HG03439 (cell line): ENCODE data around the gene GLT6D1.
"Not testable (repeated sequence)": the region's sequence is repeated elsewhere in the genome, so short reads cannot be mapped to it uniquely, and the experiment has no call there.

ENCODE experiments used
- ATAC-seq: cut with Tn5 transposase; IDR thresholded peaks from one replicate; pipeline ENCODE4 v1.9.1; 2021; ENCODE audit warnings: mild to moderate bottlenecking, moderate library complexity; ENCODE audit not compliant: unreplicated experiment

Gene GLT6D1

DNA sequence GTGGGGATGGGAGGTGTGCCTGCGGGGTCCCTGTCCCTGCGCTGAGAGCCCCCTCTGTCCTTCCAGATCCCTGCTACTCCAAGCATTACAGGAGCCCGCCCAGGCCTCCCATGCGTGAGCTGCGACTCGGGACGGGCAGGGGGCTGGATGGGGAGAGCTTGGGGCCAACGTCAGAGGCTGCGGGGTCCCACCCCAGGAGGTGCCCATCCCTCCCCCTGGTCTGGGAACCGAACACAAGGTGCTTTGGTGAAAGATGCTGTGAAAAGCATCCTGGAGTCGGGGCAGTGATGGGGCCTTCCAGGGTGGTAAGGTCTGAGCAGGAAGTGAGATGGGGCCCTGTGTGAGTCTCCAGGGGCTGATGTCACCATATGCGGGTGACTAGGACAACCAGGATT is 26.5 kb upstream of the GLT6D1 start:
- no peak for ATAC-seq

DNA sequence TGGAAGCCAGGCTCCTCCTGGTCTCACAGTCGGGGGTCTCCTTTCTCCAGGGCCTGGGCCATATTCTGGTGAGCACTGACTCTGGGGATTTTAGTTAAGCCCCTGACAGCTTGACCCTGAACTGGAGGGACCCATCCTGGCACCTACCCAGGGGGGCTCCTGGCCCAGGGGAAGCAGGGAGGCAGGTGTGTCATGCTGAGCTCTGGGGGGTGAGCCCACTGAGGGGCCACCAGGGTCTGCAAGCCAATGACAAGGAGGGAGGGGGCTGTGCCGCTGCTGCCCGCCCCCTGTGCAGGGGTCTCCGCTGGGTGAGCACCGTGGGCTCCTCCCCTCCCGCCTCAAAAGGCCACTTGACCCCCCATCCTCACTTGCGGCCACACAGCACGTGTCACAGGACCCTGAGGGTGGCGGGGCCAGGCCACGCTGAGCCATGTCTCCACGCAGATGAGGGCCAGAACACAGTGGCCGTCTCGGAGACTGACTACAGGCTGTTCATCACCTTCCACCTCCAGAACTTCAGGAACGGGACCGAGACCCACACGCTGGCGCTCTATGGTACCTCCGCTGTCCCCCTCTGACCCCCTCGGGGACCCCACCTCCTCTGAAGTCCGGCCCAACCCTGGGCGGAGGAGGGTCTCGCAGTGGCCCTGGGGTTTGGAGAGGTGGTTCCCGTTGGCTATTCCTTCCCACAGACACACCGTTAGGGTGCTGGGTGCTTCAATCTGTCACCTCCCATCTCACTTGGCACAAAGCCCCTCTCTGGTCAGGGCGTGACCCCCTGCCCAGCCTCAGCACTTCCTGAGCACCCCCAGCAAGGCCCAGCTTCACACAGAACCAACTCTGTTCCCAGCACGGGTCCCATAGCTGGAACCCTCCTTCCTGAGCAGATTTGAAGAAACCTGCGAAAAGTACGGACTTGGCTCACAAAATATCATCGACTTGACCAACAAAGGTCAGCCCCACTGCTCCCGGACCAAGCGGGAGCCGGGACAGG is 25.8 kb upstream of the GLT6D1 start:
- ATAC-seq, result no peak

- no peak for ATAC-seq
Observed at GRCh38 chr9:135664266-135664665, 24.9 kb upstream of the GLT6D1 start.

DNA sequence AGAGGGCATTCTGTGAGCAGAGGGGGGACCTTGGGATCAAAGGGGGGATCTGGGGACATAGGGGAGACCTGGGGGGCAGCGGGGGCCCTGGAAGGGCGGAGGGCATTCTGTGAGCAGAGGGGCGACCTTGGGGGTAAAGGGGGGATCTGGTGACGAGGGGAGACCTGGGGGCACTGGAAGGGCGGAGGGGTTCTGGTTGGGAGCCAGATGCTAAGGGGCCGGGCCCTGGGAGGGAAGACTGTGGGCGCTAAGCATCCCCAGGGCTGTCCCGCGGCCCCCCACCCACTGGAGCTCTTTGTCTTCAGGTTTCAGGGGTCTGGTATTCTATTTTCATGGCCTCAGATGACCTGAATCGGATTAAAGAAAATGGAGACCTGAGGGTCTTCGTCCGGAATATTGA is 24.5 kb upstream of the GLT6D1 start:
- no peak for ATAC-seq

DNA sequence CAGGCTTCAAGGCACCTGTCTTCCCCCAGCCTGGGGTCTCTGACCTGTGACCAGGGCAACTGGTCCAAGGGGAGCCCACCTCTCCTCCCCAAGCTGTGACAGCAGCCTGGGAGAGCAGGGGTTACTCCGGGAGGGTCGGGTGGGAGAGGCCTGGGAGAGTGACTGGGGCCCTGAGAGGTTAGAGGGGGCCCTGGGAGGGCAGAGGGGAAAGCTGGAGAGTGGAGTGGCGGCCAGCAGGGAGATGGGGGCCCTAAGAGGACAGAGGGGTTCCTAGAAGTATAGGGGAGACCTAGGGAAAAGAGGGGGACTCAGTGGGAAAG is 24.1 kb upstream of the GLT6D1 start:
- ATAC-seq, result no peak

- ATAC-seq, result no peak
Observed at GRCh38 chr9:135662758-135663450, 23.6 kb upstream of the GLT6D1 start, which contains the start of gene LCN9. TSS of gene LCN9 (plus strand) at chr9:135663309. CDS start at chr9:135663322, 13 bp downstream.

DNA sequence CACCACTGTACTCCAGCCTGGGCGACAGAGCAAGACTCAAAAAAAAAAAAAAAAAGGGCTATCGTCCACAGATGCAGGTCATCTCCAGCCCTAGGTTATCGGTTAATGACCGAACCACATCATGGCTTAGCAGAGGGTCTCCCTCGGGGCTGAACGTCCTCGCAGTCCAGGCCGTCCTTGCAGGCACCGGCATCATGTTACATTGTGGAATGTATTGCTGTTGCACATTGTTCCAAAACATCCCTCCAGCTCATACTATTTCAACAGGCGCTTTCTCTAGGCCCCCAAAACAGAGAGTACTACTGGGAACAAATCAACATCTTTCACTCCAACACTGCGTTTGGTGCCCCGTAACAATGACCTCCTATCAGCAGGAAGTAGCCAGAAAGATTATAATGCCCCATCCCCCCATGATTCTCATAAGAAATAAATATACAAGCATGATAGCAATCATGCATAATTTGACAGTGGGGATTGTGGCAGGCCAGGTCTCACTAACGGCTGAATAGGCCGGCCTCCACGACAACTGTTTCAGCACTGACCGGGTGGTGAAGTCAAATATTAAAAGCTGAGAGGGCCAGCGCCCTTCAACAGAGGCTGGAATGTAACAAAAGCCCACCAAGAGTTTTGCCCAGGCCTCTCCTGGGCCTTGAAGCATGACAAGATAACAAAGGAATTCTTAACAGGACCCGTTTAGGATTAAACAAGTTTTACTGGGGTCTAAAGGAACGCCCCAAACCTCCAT is 22.6 kb upstream of the GLT6D1 start:
- ATAC-seq, result no peak

DNA sequence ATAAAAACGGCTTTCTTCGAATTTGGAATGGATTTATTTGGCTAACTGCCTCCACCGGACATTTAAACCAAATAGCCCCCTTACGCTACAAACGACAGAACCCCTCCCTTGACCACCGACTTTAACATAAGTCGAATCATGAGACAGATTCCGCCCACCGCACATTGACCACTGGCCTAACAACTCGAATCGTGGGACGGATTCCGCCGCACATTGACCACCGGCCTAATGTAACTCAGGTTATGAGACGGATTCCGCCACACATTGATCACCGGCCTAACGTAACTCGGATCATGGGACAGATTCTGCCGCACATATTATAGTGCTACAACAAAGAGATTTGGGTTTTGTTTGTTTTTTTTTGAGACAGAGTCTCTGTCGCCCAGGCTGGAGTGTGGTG is 21.1 kb upstream of the GLT6D1 start:
- ATAC-seq, result no peak

- ATAC-seq, result no peak
Observed at GRCh38 chr9:135659252-135659651, 19.9 kb upstream of the GLT6D1 start.

DNA sequence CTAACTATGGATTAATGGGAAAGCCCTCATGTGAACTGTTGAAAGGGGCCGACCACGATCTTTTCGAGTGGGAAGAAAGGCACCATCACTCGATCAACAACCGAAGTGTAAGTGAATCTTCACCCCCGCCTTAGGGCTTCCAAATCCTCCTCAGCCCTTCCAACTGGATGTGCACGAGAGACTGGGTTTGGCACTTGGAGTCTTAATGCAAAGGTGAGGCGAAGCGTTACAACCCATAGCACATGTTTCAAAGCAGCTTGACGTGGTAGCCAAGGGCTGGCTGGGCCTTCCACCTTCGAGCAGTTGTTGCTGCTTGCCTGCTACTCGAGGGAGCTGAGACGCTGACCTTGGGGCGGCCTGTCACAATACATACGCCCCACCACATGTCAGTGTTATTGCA is 18.1 kb upstream of the GLT6D1 start:
- no peak for ATAC-seq

- ATAC-seq, result no peak
Observed at GRCh38 chr9:135655317-135655716, 16.0 kb upstream of the GLT6D1 start.

DNA sequence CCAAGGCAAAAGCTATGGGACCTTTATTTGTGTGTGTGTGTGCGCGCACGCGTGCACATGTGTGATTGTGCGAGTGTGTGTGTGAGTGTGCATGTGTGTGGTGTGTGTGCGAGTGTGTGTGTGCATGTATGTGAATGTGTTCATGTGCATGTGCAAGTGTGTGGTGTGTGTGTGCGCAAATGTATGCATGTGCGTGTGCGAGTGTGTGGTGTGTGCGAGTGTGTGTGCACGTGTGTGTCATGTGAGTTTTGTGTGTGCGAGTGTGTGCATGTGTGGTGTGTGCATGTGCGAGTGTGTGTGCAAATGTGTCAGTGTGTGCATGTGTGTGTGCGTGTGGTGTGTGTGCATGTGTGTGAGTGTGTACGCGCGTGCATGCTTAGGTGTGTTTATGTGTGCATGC is 11.1 kb upstream of the GLT6D1 start:
- no peak for ATAC-seq

DNA sequence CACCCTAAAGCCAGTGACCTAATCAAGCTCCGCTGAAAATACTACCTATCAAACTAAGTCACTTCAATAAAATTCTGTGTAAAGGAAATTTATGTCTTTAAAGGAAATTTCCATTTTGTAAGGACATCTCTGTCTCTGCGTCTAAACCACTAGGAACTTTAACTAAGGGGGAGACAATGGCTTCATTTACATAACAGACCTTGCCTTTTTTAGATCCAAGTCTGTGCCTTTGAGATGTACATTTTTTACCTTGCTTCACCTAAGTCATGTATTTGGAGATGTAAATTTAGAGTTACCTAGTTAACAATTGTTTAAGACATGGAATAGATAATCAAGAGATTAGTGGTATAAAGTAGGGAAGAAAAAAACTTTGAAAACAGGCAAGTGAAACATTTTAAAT is 10.2 kb upstream of the GLT6D1 start:
- ATAC-seq, result no peak

GRCh38 chr9:135648494-135649410 is 9.4 kb upstream of the GLT6D1 start:
- ATAC-seq, result no peak

DNA sequence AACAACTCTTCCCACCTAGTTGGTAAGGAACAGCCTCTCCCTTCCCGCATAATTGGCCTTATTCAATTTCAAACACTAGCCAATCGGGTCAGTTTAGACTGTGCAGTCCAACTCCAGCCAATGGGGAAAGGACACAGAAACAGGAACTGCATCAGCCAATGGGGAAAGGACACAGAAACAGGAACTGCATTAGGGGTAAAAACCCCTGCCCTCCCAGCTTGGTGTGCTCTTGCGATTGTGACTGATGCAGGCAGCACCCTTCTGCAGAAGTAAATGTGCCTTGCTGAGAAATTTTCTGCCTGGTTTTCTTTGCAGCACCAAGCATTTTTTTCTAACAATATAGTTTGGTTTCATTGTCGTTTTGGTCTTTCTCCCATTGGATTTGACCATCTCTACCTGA is 8.5 kb upstream of the GLT6D1 start:
- ATAC-seq, result no peak

DNA sequence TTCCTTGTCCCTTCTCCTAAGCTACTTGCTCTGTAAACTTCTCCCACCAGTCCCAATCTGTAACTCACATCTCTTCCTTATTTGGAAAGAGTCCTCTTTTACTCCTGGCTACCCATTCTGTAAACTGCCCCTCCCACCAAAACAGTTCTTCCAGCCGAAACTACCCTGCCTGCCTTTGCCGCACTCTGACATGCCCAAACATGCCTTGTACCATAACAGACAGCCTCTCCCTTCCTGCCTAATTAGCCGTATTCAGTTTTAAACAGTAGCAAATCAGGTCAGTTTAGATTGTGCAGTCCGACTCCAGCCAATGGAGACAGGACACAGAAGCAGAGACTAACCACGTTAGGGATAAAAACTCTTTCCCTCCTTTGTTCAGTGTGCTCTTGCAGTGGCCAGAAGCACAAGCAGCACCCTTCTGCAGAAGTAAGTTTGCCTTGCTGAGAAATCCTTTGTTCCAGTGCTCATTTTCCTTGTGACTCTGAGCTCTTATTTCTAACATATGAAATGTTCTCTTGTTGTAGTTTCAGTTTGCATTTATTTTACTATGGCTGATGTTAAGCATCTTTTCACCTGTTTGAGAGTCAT is 5.4 kb upstream of the GLT6D1 start:
- ATAC-seq, result no peak

- no peak for ATAC-seq
Observed at GRCh38 chr9:135641745-135642144, 2.4 kb upstream of the GLT6D1 start.

- no peak for ATAC-seq
Observed at GRCh38 chr9:135641047-135641446, 1.7 kb upstream of the GLT6D1 start.

- not testable (repeated sequence) for ATAC-seq
Observed at GRCh38 chr9:135636930-135637530, 2.3 kb downstream of the GLT6D1 start.

DNA sequence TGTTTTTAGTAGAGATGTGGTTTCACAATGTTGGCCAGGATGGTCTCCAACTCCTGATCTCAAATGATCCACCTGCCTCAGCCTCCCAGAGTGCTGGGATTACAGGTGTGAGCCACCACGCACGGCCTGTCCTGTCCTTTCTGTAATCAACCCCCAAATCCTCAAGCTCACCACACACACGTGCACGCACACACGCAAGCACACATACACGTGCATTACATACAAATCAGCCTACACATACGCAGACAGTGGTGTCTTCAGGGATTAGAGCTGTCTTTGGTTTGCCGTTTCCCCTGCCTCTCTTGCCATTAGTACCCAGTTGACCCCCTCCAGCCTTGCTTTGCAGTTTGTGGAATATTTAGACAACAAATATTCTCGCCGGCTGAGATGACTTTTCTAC is 6.5 kb downstream of the GLT6D1 start:
- ATAC-seq, result no peak
